ENCODE data around the gene ZNF629.
A peak's percentile ranks its signal among the peaks of the same experiment; 100 is the strongest.

ZNF629 gene

GRCh38 chr16:30747331-30747730 is 39.7 kb downstream of the ZNF629 start:
- ATAC-seq (replicated peaks; ENCODE audit: extremely low read depth, poor library complexity, severe bottlenecking), result no peak

GRCh38 chr16:30746638-30747175 is 40.3 kb downstream of the ZNF629 start:
- ATAC-seq (replicated peaks; ENCODE audit: extremely low read depth, poor library complexity, severe bottlenecking), result no peak
- no peak overlapping the region for H3K4me3 Mint-ChIP-seq
- DNase-seq (ENCODE audit: low spot score in 2 of 2), result no peak
- no peaks in the 10 kb centered on the region for H3K9me3 Mint-ChIP-seq
- H3K27ac Mint-ChIP-seq (ENCODE audit: low read depth), result no peak overlapping the region
- no peaks in the 10 kb centered on the region for H3K27me3 Mint-ChIP-seq
- H3K4me1 Mint-ChIP-seq, result peaks cover 40% of the 10 kb centered on the region
- H3K36me3 Mint-ChIP-seq (ENCODE audit: insufficient read depth), result peaks cover 30% of the 10 kb centered on the region

More at GRCh38 chr16:30747331-30747730, 39.7 kb downstream of the ZNF629 start:
- Mint-ChIP-seq H3K9me3 (no peaks in the 10 kb centered on the region), H3K4me3 (peak overlapping the region; percentile 90), H3K4me1 (peaks cover 36% of the 10 kb centered on the region), H3K36me3 (ENCODE audit: insufficient read depth) (peaks cover 30% of the 10 kb centered on the region), H3K27ac (ENCODE audit: low read depth) (peak overlapping the region; percentile 86), H3K27me3 (no peaks in the 10 kb centered on the region)
- DNase-seq (ENCODE audit: low spot score in 2 of 2), result no peak

- H3K27ac Mint-ChIP-seq (ENCODE audit: low read depth), result peak overlapping the region; percentile 2
- peaks cover 42% of the 10 kb centered on the region for H3K4me1 Mint-ChIP-seq
- peaks cover 31% of the 10 kb centered on the region for H3K36me3 Mint-ChIP-seq (ENCODE audit: insufficient read depth)
- H3K9me3 Mint-ChIP-seq, result no peaks in the 10 kb centered on the region
- no peak for DNase-seq (ENCODE audit: low spot score in 2 of 2)
- H3K27me3 Mint-ChIP-seq, result no peaks in the 10 kb centered on the region
- H3K4me3 Mint-ChIP-seq, result no peak overlapping the region
- ATAC-seq (replicated peaks; ENCODE audit: extremely low read depth, poor library complexity, severe bottlenecking), result no peak
These were observed 41.9 kb downstream of the ZNF629 start for GRCh38 chr16:30745082-30745481.

- no peak for DNase-seq (ENCODE audit: low spot score in 2 of 2)
- Mint-ChIP-seq H3K27ac (ENCODE audit: low read depth) (no peak overlapping the region), H3K27me3 (no peaks in the 10 kb centered on the region), H3K9me3 (no peaks in the 10 kb centered on the region), H3K4me3 (no peak overlapping the region), H3K36me3 (ENCODE audit: insufficient read depth) (peaks cover 31% of the 10 kb centered on the region), H3K4me1 (peaks cover 33% of the 10 kb centered on the region)
- ATAC-seq (replicated peaks; ENCODE audit: extremely low read depth, poor library complexity, severe bottlenecking), result no peak
These were observed 42.8 kb downstream of the ZNF629 start for GRCh38 chr16:30744183-30744582.

GRCh38 chr16:30743716-30744115 is 43.3 kb downstream of the ZNF629 start:
- Mint-ChIP-seq H3K4me3 (no peak overlapping the region), H3K9me3 (no peaks in the 10 kb centered on the region), H3K27me3 (no peaks in the 10 kb centered on the region), H3K4me1 (peaks cover 28% of the 10 kb centered on the region), H3K36me3 (ENCODE audit: insufficient read depth) (peaks cover 28% of the 10 kb centered on the region), H3K27ac (ENCODE audit: low read depth) (no peak overlapping the region)
- DNase-seq (ENCODE audit: low spot score in 2 of 2), result no peak
- ATAC-seq (replicated peaks; ENCODE audit: extremely low read depth, poor library complexity, severe bottlenecking), result no peak

GRCh38 chr16:30741461-30741914 is 45.5 kb downstream of the ZNF629 start:
- Mint-ChIP-seq H3K27ac (ENCODE audit: low read depth) (peak overlapping the region; percentile 3), H3K9me3 (no peaks in the 10 kb centered on the region), H3K36me3 (ENCODE audit: insufficient read depth) (peaks cover 30% of the 10 kb centered on the region), H3K4me1 (peaks cover 18% of the 10 kb centered on the region), H3K27me3 (no peaks in the 10 kb centered on the region), H3K4me3 (no peak overlapping the region)
- DNase-seq (ENCODE audit: low spot score in 2 of 2), result no peak
- ATAC-seq (replicated peaks; ENCODE audit: extremely low read depth, poor library complexity, severe bottlenecking), result no peak

- Mint-ChIP-seq H3K4me3 (no peak overlapping the region), H3K27me3 (no peaks in the 10 kb centered on the region), H3K36me3 (ENCODE audit: insufficient read depth) (peaks cover 39% of the 10 kb centered on the region), H3K4me1 (peaks cover 18% of the 10 kb centered on the region), H3K27ac (ENCODE audit: low read depth) (peak overlapping the region; percentile 3), H3K9me3 (no peaks in the 10 kb centered on the region)
- DNase-seq (ENCODE audit: low spot score in 2 of 2), result no peak
- no peak for ATAC-seq (replicated peaks; ENCODE audit: extremely low read depth, poor library complexity, severe bottlenecking)
These were observed 46.4 kb downstream of the ZNF629 start for GRCh38 chr16:30740364-30741251.

- Mint-ChIP-seq H3K36me3 (ENCODE audit: insufficient read depth) (peaks cover 50% of the 10 kb centered on the region), H3K4me1 (peaks cover 18% of the 10 kb centered on the region), H3K9me3 (no peaks in the 10 kb centered on the region), H3K27me3 (no peaks in the 10 kb centered on the region), H3K27ac (ENCODE audit: low read depth) (peak overlapping the region; percentile 79), H3K4me3 (no peak overlapping the region)
- no peak for DNase-seq (ENCODE audit: low spot score in 2 of 2)
- ATAC-seq (replicated peaks; ENCODE audit: extremely low read depth, poor library complexity, severe bottlenecking), result no peak
These were observed 47.7 kb downstream of the ZNF629 start for GRCh38 chr16:30738984-30739951.

GRCh38 chr16:30737794-30738648 is 49.0 kb downstream of the ZNF629 start:
- peaks cover 57% of the 10 kb centered on the region for H3K36me3 Mint-ChIP-seq (ENCODE audit: insufficient read depth)
- peak overlapping the region; percentile 79 for H3K27ac Mint-ChIP-seq (ENCODE audit: low read depth)
- H3K4me1 Mint-ChIP-seq, result peaks cover 18% of the 10 kb centered on the region
- H3K27me3 Mint-ChIP-seq, result no peaks in the 10 kb centered on the region
- DNase-seq (ENCODE audit: low spot score in 2 of 2) (no peak), ATAC-seq (replicated peaks; ENCODE audit: extremely low read depth, poor library complexity, severe bottlenecking) (no peak)
- H3K9me3 Mint-ChIP-seq, result no peaks in the 10 kb centered on the region
- H3K4me3 Mint-ChIP-seq, result no peak overlapping the region

GRCh38 chr16:30736995-30737793 is 49.8 kb downstream of the ZNF629 start:
- H3K4me3 Mint-ChIP-seq, result no peak overlapping the region
- DNase-seq (ENCODE audit: low spot score in 2 of 2) (no peak), ATAC-seq (replicated peaks; ENCODE audit: extremely low read depth, poor library complexity, severe bottlenecking) (no peak)
- no peaks in the 10 kb centered on the region for H3K27me3 Mint-ChIP-seq
- H3K36me3 Mint-ChIP-seq (ENCODE audit: insufficient read depth), result peaks cover 63% of the 10 kb centered on the region
- H3K27ac Mint-ChIP-seq (ENCODE audit: low read depth), result no peak overlapping the region
- H3K4me1 Mint-ChIP-seq, result peaks cover 18% of the 10 kb centered on the region
- no peaks in the 10 kb centered on the region for H3K9me3 Mint-ChIP-seq

- DNase-seq (ENCODE audit: low spot score in 2 of 2) (no peak), ATAC-seq (replicated peaks; ENCODE audit: extremely low read depth, poor library complexity, severe bottlenecking) (no peak)
- Mint-ChIP-seq H3K4me1 (no peaks in the 10 kb centered on the region), H3K4me3 (no peak overlapping the region), H3K27ac (ENCODE audit: low read depth) (no peak overlapping the region), H3K9me3 (no peaks in the 10 kb centered on the region), H3K27me3 (no peaks in the 10 kb centered on the region), H3K36me3 (ENCODE audit: insufficient read depth) (peaks cover 72% of the 10 kb centered on the region)
These were observed 55.6 kb downstream of the ZNF629 start for GRCh38 chr16:30731411-30731810.
